ENCODE results near the gene SLC25A41.
A peak's percentile ranks its signal among the peaks of the same experiment; 100 is the strongest.

SLC25A41 gene

DNA sequence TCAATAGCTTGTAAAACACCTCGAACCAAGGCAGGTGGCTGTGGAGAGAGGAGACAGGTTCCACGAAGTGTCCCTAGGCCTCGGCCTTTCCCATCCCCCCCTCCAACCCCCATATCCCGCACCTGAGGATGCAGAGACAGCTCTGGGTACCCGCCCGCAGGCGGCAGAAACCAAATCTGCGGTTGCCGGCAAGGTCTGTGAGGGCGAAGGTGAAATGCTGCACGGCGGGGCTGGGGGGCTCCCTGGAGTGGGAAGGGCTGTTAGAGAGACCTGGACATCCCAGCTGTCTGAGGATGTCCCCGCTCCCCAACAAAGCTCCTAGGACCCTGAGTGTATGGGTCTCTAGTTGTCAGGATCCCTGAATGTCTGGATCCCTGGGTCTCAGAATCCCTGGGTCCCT lies 45.3 kb upstream of the SLC25A41 start:
- Histone ChIP-seq H3K4me3 (no peak overlapping the region), H3K27ac (no peak overlapping the region)
- no peak for DNase-seq (ENCODE audit: low spot score)
- TF ChIP-seq, protein P1, sequence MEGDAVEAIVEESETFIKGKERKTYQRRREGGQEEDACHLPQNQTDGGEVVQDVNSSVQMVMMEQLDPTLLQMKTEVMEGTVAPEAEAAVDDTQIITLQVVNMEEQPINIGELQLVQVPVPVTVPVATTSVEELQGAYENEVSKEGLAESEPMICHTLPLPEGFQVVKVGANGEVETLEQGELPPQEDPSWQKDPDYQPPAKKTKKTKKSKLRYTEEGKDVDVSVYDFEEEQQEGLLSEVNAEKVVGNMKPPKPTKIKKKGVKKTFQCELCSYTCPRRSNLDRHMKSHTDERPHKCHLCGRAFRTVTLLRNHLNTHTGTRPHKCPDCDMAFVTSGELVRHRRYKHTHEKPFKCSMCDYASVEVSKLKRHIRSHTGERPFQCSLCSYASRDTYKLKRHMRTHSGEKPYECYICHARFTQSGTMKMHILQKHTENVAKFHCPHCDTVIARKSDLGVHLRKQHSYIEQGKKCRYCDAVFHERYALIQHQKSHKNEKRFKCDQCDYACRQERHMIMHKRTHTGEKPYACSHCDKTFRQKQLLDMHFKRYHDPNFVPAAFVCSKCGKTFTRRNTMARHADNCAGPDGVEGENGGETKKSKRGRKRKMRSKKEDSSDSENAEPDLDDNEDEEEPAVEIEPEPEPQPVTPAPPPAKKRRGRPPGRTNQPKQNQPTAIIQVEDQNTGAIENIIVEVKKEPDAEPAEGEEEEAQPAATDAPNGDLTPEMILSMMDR (IDR thresholded peaks at IDR 0.05): no peak

DNA sequence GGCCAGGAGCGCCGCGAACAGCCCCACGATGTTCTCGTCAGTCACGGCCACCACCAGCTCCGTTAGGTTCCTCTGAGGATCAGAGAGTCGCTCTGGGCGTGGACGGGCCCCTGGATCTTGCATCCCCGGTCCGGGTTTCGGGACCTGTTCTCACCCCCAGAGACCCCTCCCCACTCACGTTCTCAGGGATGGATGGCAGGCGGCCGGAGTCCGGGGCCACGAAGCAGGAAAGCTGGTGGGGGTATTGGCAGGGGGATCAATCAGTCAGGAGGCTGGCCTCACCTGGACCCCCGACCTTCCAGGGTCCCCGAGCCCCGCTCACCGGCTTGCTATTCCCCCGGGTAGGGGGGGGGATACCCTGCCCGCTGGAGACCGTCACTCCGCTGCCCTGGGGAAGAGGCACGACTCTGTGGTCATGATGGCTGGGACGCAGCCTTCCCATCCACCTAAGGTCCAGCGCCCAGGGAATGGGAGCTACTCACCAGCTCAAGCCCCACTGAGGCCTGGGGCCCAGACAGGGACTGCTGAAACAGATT lies 43.4 kb upstream of the SLC25A41 start:
- Histone ChIP-seq H3K27ac (no peak overlapping the region), H3K4me3 (peak overlapping the region; percentile 35)
- no peak for DNase-seq (ENCODE audit: low spot score)
- TF ChIP-seq, protein P1 (IDR thresholded peaks at IDR 0.05): no peak

DNA sequence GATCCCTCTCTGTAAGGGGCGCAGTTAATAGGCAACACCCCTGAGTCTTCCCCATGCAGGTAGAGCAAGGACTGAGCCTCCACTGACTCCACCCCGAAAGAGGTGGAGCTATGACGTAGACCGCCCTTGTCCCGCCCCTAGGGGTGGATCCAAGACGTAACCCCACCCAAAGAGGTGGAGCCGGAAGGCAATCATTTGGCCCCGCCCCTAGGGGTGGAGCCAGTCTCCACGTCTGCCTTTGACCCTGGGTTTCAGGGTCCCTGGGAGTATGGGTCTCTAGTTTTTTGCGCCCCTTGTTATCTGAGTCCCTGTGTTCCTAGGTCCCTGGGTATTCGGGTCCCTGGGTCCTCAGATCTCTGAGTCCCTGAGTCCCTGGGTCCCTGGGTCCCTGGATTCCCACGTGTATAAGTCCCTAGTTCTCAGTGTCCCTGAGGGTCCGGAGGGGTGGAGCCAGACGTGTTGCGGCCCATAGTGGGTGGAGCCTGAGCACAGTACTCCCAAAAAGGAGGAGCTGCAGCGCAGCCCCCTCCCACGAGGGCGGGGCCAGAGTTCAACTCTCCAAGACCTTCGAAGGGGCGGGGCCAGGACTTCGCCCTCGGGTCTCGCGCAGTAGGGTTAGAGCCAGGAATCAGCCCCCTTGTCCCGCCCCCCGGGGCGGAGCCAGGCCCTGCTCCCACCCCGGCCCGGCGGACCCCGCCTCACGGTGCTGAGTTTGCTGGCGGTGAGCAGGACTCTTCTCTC lies 42.8 kb upstream of the SLC25A41 start:
- TF ChIP-seq, protein P1 (IDR thresholded peaks at IDR 0.05): no peak
- no peak for DNase-seq (ENCODE audit: low spot score)
- Histone ChIP-seq H3K27ac (no peak overlapping the region), H3K4me3 (peak overlapping the region; percentile 35)

DNA sequence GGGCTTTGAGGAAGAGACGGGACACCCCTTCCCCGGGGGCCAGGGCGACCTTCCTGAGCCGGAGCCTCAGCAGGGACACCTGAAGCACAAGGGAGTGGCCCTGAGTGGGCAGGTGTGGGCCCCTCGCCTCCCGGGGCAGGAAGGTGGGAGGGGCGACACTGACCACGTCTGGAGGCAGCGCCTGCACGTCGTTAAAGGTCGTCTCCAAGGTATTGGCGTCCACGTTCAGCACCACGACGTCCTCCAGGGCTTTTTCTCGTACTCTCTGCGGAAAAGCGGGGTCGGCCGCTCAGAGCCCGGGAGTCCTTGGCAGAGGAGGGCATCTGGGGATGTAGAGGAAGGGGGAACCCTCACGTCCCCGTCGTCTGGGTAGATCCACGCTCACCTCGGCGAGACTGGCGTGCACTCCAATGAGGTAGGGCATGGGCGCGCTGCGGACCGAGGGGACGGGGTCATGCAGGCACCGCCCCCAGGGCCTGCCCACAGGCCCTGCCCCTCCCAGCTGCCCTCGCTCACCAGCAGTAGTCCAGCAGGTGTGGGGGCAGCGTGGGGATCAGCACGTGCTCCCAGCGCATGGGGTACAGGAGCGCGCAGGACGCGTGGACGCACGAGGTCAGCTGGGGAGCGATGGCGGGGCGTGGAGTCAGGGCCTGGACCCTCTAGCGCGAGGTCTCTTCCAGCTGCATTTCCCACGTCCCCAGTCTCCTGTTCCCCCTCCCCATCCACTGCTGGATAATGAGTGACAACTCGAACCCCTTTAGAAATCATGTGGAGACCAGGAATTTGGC lies 42.0 kb upstream of the SLC25A41 start:
- DNase-seq (ENCODE audit: low spot score): no peak
- TF ChIP-seq, protein P1 (IDR thresholded peaks at IDR 0.05): no peak
- peak overlapping the region; percentile 21 for H3K4me3 ChIP-seq
- no peak overlapping the region for H3K27ac ChIP-seq

DNA sequence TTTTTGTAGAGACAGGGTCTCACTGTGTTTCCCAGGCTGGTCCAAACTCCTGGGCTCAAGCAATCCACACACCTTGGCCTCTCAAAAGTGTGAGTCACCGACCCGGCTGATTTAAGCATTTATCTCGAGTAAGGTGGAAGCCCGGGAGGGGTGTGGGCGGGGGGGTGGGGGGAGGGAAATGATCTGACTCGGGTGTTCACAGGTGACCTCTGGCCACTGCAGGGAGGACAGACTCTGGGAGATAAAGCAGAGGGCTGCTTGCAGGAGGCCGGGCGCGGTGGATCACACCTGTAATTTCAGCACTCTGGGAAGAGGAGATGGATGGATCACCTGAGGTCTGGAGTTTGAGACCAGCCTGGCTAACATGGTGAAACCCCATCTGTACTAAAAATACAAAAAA lies 40.1 kb upstream of the SLC25A41 start:
- Histone ChIP-seq H3K4me3 (no peak overlapping the region), H3K27ac (no peak overlapping the region)
- no peak for DNase-seq (ENCODE audit: low spot score)
- TF ChIP-seq, protein P1 (IDR thresholded peaks at IDR 0.05): no peak

DNA sequence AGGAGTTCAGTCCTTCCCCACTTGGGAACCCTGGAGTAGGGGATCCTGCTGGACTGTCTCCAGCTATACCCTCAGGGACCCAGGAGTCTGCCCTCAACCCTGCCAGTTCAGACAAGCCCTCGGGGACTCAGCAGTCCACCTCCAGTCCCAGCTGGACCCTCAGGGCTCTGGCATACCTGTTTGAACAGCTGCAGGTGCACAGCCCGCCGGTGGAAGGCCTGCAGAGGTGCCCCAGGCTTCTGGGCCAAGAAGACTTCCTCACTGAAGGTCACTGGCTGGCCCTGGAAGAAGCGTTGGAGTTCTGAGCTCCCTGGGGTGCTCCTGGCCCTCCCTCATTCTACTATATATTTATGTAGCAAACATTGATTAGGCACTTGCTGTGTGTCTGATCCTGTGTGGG lies 39.1 kb upstream of the SLC25A41 start:
- TF ChIP-seq, protein P1 (IDR thresholded peaks at IDR 0.05): no peak
- DNase-seq (ENCODE audit: low spot score): no peak
- Histone ChIP-seq H3K4me3 (no peak overlapping the region), H3K27ac (no peak overlapping the region)

Data from coronary artery (tissue), 2 donors.